ENCODE results near the gene NDOR1. TPM values are rescaled to one million over a fixed set of nuclear protein-coding genes. Genes with fewer than 3 reads are reported as not detected.
A peak's percentile ranks its signal among the peaks of the same experiment; 100 is the strongest.

The NDOR1 gene
- total and polyA plus RNA-seq, 2 of the 8 experiments (the other 6 are each of a cell fraction or from before 2014, with no cell fraction given) = 25.7 to 32.3 TPM

DNA sequence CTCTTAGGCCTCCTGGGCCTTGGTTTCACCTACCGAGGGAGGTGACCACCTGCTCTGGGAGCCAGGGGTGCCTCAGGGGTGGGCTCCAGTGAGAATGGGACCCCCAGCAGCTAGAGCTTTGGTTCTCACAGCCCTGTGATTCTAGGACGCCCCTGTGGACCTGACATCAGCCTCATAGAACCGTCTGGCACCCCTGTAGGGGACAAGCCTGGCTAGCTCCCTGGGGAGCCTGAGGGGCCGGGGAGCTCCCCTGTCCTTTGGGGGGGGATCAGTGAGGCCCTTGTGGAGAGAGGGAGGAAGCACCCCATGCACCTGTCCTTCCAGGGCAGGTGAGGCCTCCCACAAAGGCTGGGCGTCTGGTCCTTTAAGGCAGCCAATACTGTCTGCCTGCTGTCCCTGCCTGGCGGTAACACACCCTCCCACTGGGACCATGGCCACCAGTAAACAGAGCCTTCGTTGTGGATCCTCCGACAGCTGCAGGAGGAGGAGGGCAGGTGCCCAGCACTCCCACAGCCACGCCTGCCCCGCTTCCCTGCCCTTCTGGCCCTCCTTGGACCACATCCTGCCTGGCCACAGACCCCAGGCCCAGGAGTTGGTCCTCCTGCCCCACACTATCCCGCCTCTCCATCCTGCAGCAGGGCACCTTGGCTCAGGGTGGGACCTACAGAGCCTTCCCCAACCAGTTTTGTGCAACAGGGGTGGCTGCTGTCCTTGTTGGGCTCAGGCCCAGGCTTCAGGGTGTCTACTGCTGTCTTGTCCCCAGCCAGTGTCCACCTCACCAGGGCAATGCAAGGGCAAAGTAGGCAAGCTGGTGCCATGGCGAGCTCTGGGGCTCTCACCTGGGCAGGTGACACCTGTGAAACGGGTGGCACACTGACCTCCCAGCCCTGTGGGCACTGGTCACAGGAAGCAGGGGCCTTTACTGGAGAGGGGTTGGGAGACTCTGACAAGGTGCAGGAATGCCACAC lies 32.5 kb downstream of the NDOR1 start:
- Histone ChIP-seq H4K5ac (ENCODE audit: insufficient read length, low read depth, low read length) (no peak overlapping the region), H3K79me2 (ENCODE audit: control insufficient read depth in 1 of 2, insufficient read depth in 2 of 2, low read length in 2 of 2) (peaks cover 0 to 20% of the 10 kb centered on the region in 2 experiments; a peak in 2 of 4 replicates), H3K14ac (ENCODE audit: insufficient read length) (no peak overlapping the region), H4K8ac (ENCODE audit: extremely low read depth, insufficient read depth, low read length) (no peak overlapping the region), H2BK120ac (replicated peaks; ENCODE audit: low read depth, low read length) (no peak overlapping the region), H2BK20ac (ENCODE audit: low read length) (no peak overlapping the region), H3K4ac (replicated peaks; ENCODE audit: insufficient read length, low read depth, low read length) (no peak overlapping the region), H3K4me2 (ENCODE audit: insufficient read depth in 1 of 2, low read depth in 2 of 2, low read length in 2 of 2) (no peak overlapping the region), H3K27ac (ENCODE audit: low read depth, low read length) (no peak overlapping the region), H3K36me3 (ENCODE audit: control insufficient read depth in 2 of 4, insufficient read depth in 4 of 4, low read length in 3 of 4) (peaks cover 4 to 13% (median 9%) of the 10 kb centered on the region in 4 experiments; a peak in 7 of 8 replicates), H3K9me3 (ENCODE audit: insufficient read depth in 2 of 2, low read depth in 1 of 2, low read length in 1 of 2) (no peaks in the 10 kb centered on the region), H3K9ac (replicated peaks in 1 of 4; ENCODE audit: extremely low read depth in 1 of 4, low read depth in 3 of 4, low read length in 3 of 4) (no peak overlapping the region), H3K4me3 (ENCODE audit: extremely low read depth in 1 of 4, insufficient read depth in 2 of 4, low read depth in 3 of 4, low read length in 4 of 4) (no peak overlapping the region), H2AK5ac (ENCODE audit: low read depth, low read length) (no peak overlapping the region), H3K79me1 (ENCODE audit: low read depth, low read length) (peaks cover 5% of the 10 kb centered on the region; the same call in 1 of the 2 replicates), H3K23ac (ENCODE audit: insufficient read length) (no peak overlapping the region), H2BK5ac (ENCODE audit: low read depth, low read length) (no peak overlapping the region), H3K27me3 (replicated peaks in 1 of 4; ENCODE audit: control insufficient read depth in 3 of 4, extremely low read depth in 1 of 4, insufficient read depth in 3 of 4, low read length in 3 of 4) (no peaks in the 10 kb centered on the region), H3K56ac (replicated peaks; ENCODE audit: insufficient read length, low read depth, low read length) (no peak overlapping the region), H3K23me2 (ENCODE audit: low read depth, low read length) (peaks cover 5% of the 10 kb centered on the region; the same call in 1 of the 2 replicates), H2BK12ac (ENCODE audit: low read depth, low read length) (no peak overlapping the region), H2BK15ac (ENCODE audit: low read length) (no peak overlapping the region; the same call in 1 of the 2 replicates), H4K91ac (replicated peaks; ENCODE audit: insufficient read length, low read length) (peak overlapping the region; percentile 30), H3K4me1 (replicated peaks in 1 of 4; ENCODE audit: control insufficient read depth in 3 of 4, insufficient read depth in 4 of 4, low read length in 3 of 4) (peaks cover 0 to 14% (median 11%) of the 10 kb centered on the region in 4 experiments; a peak in 6 of 7 replicates), H4K20me1 (replicated peaks in 1 of 2; ENCODE audit: control insufficient read depth in 1 of 2, insufficient read depth in 2 of 2, low read length in 2 of 2) (peaks cover 15 to 18% of the 10 kb centered on the region in 2 experiments), H2AFZ (ENCODE audit: low read length) (no peak overlapping the region), H3K18ac (ENCODE audit: extremely low read depth, low read length) (no peak overlapping the region)
- no peak for FAIRE-seq
- WGBS, 2 experiments (ENCODE audit: extremely low coverage in 1 of 2, insufficient coverage in 1 of 2, insufficient read length in 1 of 2, insufficient replicate concordance in 2 of 2, low coverage in 1 of 2, low lambda C conversion rate in 2 of 2, missing lambda C conversion rate in 1 of 2) = 84% methylated on average over 13 of the region's 13 CpGs; no CpG with 5 or more reads in 1 of the 2 experiments
- DNase-seq (ENCODE audit: low read depth in 1 of 2, low spot score in 2 of 2) = no peak
- POLR2A ChIA-PET (ENCODE audit: partially characterized antibody) = interaction anchor here (1.2 to 69.9 kb wide), 4 partner anchors 3 to 50 kb away, joined by 3 to 1462 read pairs (median 733); partner anchors contain the start of genes CYSRT1, NDOR1, NELFB and RNF208
- CTCF ChIA-PET (ENCODE audit: partially characterized antibody) = interaction anchor here (0.8 to 20.2 kb wide), 26 partner anchors 8 to 209 kb away, joined by 3 to 204 read pairs (median 6); partner anchors contain the start of genes ANAPC2, CYSRT1, LRRC26 and RNF208
- no peak for TF ChIP-seq CHD2 (IDR thresholded peaks at IDR 0.05; ENCODE audit: low read length)
- no peak for TF ChIP-seq YY1 (IDR thresholded peaks at IDR 0.05; ENCODE audit: low read depth, low read length)

Data from H1 (cell line).